ENCODE measurements around the gene ZCCHC14. TPM values are rescaled to one million over a fixed set of nuclear protein-coding genes. Genes with fewer than 3 reads are reported as not detected.

The ZCCHC14 gene
- total RNA-seq, 2 experiments from 2014 or later, result 16.4 to 18.3 TPM

DNA sequence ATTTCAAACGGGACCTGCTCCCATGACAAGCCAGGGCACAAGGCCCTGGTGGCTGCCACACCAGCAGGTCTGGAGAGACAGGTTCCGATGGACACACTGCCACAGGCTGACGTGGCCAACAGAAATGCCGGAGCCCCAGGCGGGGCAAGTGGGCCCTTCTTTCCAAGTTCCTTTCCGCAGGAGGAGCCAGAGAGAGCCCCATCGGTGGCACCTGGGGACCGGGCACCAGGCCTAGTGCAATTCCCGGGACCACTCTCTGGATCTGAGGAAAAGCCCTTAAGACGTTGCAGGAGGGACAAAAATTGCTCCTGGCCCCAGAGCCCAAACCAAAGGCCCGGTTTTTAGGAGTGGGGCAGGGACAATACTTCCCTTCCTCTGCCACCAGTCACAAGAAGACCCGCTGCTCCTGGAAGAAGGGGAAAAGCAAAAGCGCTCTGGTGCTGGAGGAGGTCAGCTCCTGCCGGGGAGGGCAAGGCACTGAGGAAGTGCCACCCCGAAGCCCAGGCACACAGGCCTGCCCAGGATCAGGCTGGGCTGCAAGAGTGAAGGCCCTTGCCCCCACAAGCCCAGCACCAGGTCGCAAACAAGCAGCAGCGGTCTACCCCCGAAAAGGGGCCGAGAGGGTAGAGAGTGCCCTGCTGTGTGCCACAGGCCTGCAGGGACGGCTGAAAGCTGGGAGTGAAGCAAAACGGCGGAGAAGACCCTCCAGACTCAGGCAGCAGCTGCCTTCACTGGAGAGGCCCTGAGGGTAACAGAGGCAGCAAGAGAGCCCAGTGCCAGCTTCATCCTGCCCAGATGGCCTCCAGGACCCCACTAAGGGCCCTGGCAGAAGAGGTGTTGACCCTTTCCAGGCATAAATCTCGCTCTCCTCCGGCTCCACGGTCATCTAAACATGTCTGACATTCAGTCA, 71.6 kb downstream of the ZCCHC14 start:
- no peaks in the 10 kb centered on the region for H3K4me1 ChIP-seq (ENCODE audit: insufficient read depth, low read length)
- CTCF ChIA-PET, result no interaction called here
- ATAC-seq (ENCODE audit: poor library complexity) (no peak), DNase-seq (no peak)
- no peaks in the 10 kb centered on the region for H3K27me3 ChIP-seq (ENCODE audit: control insufficient read depth in 1 of 2, insufficient read depth in 2 of 2, low read length in 2 of 2)
- Mint-ChIP-seq H3K27me3 (no peaks in the 10 kb centered on the region), H3K4me1 (ENCODE audit: low read depth) (no peaks in the 10 kb centered on the region), H3K4me3 (no peak overlapping the region), H3K36me3 (ENCODE audit: low read depth) (peaks cover 74% of the 10 kb centered on the region), H3K27ac (no peak overlapping the region), H3K9me3 (no peaks in the 10 kb centered on the region)
- H3K4me3 ChIP-seq (ENCODE audit: low read length), result no peak overlapping the region
- TF ChIP-seq, protein P1, sequence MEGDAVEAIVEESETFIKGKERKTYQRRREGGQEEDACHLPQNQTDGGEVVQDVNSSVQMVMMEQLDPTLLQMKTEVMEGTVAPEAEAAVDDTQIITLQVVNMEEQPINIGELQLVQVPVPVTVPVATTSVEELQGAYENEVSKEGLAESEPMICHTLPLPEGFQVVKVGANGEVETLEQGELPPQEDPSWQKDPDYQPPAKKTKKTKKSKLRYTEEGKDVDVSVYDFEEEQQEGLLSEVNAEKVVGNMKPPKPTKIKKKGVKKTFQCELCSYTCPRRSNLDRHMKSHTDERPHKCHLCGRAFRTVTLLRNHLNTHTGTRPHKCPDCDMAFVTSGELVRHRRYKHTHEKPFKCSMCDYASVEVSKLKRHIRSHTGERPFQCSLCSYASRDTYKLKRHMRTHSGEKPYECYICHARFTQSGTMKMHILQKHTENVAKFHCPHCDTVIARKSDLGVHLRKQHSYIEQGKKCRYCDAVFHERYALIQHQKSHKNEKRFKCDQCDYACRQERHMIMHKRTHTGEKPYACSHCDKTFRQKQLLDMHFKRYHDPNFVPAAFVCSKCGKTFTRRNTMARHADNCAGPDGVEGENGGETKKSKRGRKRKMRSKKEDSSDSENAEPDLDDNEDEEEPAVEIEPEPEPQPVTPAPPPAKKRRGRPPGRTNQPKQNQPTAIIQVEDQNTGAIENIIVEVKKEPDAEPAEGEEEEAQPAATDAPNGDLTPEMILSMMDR (IDR thresholded peaks at IDR 0.05), result no peak
- POLR2A ChIA-PET, result no interaction called here
- no peaks in the 10 kb centered on the region for H3K9me3 ChIP-seq (ENCODE audit: control insufficient read depth in 1 of 2, insufficient read depth in 1 of 2, low read length in 2 of 2)
- intact Hi-C loops (cut with DNase I, micrococcal nuclease), result loop anchor here in 1 of 2 experiments (5.0 kb wide), 1 partner anchor 496 kb away; no protein-coding TSS in a partner anchor
- H3K27ac ChIP-seq (ENCODE audit: low read depth in 1 of 2, low read length in 2 of 2), result no peak overlapping the region
- peaks cover 54% of the 10 kb centered on the region for H3K36me3 ChIP-seq (ENCODE audit: insufficient read depth, low read length)

DNA sequence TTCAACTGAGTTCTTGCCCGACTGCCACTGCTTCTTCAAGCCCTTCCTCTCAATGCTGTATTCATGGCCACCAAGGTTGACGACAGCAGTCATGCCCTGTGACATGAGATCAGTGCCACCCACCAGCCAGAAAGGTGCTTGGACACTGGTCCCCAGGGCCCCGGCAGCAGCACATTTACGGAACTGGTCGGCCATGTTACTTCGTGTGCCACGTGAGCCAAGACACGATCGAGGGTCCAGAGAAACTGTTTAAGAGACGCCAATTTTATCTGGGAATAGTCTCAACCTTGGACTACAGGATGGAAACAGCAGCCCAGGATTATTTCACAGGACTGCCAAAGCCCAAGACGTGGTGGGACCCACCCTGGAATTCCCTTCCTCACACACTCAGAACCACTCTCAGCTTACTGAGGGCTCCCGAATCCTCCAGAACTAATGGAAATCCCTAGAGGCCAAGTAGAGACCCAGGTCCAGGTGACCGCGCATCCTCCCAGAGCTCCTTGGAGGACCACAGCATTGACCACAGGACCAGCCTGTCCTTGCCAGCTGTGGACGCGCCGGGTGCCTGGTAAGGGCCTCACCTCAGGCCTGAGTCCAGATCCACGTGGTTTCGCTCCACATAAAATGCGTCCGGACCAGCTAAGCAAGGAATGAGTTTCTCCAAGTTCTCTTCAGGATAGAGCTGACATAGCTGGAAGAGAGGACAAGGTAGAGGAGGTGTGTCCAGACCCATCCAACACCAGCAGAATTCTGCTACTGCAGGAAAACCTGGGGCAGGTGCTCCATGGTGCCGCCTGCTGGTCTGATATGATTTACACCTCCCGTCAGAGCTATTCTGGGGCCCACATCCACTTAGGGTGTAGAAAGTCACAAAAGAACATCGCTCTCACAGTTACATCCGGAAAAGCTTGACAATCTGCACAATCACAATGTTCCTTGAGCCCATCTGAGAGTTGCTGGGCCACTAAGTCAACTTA, 72.5 kb downstream of the ZCCHC14 start:
- intact Hi-C loops (cut with DNase I, micrococcal nuclease), result loop anchor here in 1 of 2 experiments (5.0 kb wide), 1 partner anchor 497 kb away; no protein-coding TSS in a partner anchor
- H3K36me3 Mint-ChIP-seq (ENCODE audit: low read depth), result peaks cover 70% of the 10 kb centered on the region
- CTCF ChIA-PET, result no interaction called here

DNA sequence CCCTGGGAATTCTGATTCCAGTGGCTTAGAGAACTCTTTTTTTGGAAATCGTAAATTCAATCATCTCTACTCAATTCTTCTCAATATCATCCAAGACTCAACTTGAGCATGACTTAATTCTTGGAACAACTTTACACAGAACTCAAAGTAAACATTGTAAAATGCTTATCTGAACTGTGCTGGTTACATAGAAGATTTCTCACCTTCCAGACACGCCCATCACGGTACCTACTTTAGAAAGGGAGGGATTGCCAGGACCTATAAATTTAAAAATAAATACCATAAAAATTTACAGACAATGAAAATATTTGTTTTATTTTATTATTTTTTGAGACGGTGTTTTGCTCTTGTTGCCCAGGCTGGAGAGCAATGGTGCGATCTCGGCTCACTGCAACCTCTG, 74.2 kb downstream of the ZCCHC14 start:
- Mint-ChIP-seq H3K9me3 (no peaks in the 10 kb centered on the region), H3K27me3 (no peaks in the 10 kb centered on the region), H3K4me1 (ENCODE audit: low read depth) (no peaks in the 10 kb centered on the region), H3K4me3 (no peak overlapping the region), H3K27ac (no peak overlapping the region), H3K36me3 (ENCODE audit: low read depth) (peaks cover 63% of the 10 kb centered on the region)
- CTCF ChIA-PET, result no interaction called here
- TF ChIP-seq, protein P1 (IDR thresholded peaks at IDR 0.05), result no peak
- POLR2A ChIA-PET, result no interaction called here
- no peak for DNase-seq
- Histone ChIP-seq H3K27ac (ENCODE audit: low read depth in 1 of 2, low read length in 2 of 2) (no peak overlapping the region), H3K4me3 (ENCODE audit: low read length) (no peak overlapping the region), H3K4me1 (ENCODE audit: insufficient read depth, low read length) (no peaks in the 10 kb centered on the region), H3K36me3 (ENCODE audit: insufficient read depth, low read length) (peaks cover 60% of the 10 kb centered on the region), H3K27me3 (ENCODE audit: control insufficient read depth in 1 of 2, insufficient read depth in 2 of 2, low read length in 2 of 2) (no peaks in the 10 kb centered on the region), H3K9me3 (ENCODE audit: control insufficient read depth in 1 of 2, insufficient read depth in 1 of 2, low read length in 2 of 2) (no peaks in the 10 kb centered on the region)
- no peak for ATAC-seq (ENCODE audit: poor library complexity)
- intact Hi-C loops (cut with DNase I, micrococcal nuclease), result loop anchor here in 1 of 2 experiments (10.0 kb wide), 1 partner anchor 126 kb away; no protein-coding TSS in a partner anchor

More for the DNA sequence above, 72.5 kb downstream of the ZCCHC14 start:
- ATAC-seq (ENCODE audit: poor library complexity) (no peak), DNase-seq (no peak)
- Histone ChIP-seq H3K4me1 (ENCODE audit: insufficient read depth, low read length) (no peaks in the 10 kb centered on the region), H3K4me3 (ENCODE audit: low read length) (no peak overlapping the region), H3K27ac (ENCODE audit: low read depth in 1 of 2, low read length in 2 of 2) (no peak overlapping the region), H3K9me3 (ENCODE audit: control insufficient read depth in 1 of 2, insufficient read depth in 1 of 2, low read length in 2 of 2) (no peaks in the 10 kb centered on the region), H3K27me3 (ENCODE audit: control insufficient read depth in 1 of 2, insufficient read depth in 2 of 2, low read length in 2 of 2) (no peaks in the 10 kb centered on the region), H3K36me3 (ENCODE audit: insufficient read depth, low read length) (peaks cover 59% of the 10 kb centered on the region)
- H3K4me1 Mint-ChIP-seq (ENCODE audit: low read depth), result no peaks in the 10 kb centered on the region
- no peak overlapping the region for H3K4me3 Mint-ChIP-seq
- TF ChIP-seq, protein P1 (IDR thresholded peaks at IDR 0.05), result no peak
- no peak overlapping the region for H3K27ac Mint-ChIP-seq
- H3K27me3 Mint-ChIP-seq, result no peaks in the 10 kb centered on the region
- POLR2A ChIA-PET, result no interaction called here
- H3K9me3 Mint-ChIP-seq, result no peaks in the 10 kb centered on the region

Measured in CD4-positive, alpha-beta T cell (primary cell).